ENCODE measurements around the gene VWA8. TPM values are rescaled to one million over a fixed set of nuclear protein-coding genes. Genes with fewer than 3 reads are reported as not detected.
"Not testable (repeated sequence)": the region's sequence is repeated elsewhere in the genome, so short reads cannot be mapped to it uniquely, and the experiment has no call there.

The VWA8 gene
- total RNA-seq, 1 experiment from 2014 or later: 7.3 TPM

DNA sequence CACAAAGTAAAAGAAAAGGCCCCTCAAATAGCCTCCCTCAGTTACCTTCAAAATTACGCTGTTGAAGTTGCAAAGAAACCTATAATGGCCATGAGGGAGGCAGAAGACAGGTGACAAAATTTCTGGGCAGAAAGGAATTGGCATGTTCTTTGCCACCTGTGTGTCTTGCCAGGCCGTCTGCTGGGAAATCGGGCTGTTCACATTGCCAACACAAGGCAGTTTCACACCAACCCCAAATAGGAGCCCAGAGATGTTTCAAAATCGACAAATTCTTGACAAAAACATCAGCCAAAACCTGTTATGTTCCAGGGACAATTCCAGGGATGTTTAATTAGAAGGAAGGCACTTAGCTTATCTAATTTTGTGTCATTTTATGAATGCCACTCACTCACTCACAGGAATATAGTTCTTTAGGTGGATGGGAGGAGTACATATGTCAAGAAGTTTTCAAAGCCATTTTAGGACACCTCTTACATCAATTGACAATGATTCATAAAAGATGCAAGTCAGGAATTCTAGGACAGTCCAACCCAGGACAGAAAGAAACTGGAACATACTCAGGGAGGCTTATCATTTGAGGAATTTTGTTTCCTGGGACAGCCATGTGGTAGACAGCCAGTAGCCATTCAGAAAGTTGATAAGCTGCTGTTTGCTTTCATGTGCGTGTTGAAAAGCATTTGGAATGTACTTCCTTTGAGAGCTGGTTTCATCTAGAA lies 339.0 kb downstream of the VWA8 start:
- DNase-seq (ENCODE audit: low read depth): no peak

DNA sequence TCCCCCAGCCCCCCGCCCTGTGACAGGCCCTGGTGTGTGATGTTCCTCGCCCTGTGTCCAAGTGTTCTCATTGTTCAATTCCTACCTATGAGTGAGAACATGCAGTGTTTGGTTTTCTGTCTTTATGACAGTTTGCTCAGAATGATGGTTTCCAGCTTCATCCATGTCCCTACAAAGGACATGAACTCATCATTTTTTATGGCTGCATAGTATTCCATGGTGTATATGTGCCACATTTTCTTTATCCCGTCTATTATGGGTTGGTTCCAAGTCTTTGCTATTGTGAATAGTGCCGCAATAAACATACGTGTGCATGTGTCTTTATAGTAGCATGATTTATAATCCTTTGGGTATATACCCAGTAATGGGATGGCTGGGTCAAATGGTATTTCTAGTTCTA lies 343.3 kb downstream of the VWA8 start:
- not testable (repeated sequence) for DNase-seq (ENCODE audit: low read depth)

DNA sequence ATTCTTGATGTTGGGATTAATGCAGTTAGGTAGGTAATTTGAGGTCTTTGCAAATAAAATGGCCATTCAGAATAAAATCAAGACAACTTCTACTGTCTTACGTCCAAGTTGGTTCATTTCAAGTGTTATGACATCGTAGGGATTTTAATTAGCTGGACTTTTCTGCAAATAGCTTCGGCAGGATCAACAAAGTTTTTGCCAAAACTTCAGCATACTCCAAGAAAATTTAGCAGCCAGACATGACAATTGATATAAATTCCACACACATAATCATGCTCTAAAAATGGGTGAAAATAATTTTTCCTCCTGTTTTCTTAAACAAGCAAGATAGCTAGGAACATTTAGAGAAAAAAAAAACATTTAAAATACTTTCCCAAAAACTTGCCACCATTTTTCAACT lies 344.8 kb downstream of the VWA8 start:
- DNase-seq (ENCODE audit: low read depth): no peak

DNA sequence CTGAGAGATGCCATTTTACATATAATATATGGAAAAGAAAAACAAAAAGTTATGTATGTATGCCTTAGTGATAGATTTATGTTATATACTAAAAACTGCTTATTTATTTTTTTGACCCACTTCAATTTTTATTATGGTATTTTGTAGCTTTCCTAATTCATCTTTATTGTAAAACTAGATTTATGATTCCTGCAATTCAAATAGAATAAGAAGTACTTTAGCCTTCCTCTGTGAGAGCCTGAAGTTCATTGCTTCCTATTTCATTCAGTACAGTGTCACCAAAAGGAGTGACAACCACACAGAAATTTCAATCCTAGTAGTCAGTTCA lies 345.4 kb downstream of the VWA8 start:
- no peak for DNase-seq (ENCODE audit: low read depth)

DNA sequence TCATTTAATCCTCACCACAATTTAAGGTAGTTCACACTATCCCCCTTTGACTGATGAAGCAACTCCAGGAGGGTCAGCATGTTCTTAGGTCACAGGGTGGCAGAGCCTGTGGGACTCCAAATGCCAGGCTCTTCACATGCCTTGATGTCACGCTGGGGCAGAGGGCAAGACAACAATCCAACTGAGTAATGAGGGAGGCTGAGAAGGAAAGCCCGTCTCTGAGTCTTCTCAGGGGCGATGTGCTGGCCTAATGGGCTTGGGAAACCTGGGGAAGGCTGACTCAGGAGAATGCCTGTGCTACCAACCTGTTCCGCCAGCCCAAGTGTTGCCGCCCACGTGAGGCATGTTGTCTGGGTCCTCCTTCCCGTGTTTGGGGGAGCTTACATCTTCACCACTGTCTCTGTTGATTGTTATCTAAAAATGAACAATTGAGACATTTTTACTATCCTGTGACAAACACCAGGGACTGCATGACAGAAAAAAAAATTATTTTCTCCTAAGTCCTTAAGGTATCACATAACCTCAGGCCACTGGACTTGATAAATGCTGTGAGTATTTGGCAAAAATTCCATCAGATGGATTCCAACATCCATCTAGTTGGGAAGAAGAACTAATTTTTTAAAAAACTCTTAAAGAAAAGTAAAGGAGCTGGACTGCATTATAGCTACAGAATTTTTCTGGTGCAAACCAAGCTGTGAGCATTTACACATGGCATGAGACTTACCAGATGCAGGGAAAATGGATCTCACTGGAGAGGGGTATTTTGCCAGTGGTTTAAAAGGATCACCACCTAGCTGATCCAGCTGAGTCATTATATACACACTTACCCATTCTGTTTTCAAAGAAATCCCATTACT lies 346.0 kb downstream of the VWA8 start:
- no peak for DNase-seq (ENCODE audit: low read depth)

DNA sequence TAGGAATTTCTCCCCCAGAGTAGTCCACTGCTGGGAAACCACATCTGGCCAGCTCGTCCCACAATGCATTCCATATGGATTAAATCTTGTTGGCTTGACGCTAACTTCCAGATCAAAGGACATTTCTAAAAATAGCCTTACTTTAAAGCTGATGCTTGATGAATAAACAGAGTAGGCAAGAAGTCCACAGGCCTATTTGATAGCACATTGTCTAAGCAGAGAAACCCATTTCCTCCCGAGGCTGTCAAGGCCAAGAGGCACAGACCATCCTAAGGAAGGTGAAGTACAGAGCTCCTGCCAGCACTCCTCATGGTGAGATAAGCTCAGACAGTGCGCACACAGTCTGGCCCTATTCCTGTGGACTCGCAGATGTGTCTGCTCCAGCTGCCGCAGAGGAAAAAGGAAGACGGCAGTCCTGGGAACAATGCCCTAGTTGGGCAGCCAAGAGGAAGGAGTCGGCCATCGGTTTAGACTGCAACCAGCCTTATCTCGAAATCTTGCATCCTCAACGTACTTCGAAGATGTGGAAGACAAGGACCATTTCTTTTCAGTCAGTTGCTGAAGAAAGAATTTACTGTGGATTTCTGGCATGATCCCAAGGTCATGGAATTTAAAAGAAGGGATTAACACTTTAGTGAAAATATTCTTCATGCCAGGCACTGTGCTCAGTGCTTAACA lies 346.8 kb downstream of the VWA8 start:
- DNase-seq (ENCODE audit: low read depth): peak; percentile 35

DNA sequence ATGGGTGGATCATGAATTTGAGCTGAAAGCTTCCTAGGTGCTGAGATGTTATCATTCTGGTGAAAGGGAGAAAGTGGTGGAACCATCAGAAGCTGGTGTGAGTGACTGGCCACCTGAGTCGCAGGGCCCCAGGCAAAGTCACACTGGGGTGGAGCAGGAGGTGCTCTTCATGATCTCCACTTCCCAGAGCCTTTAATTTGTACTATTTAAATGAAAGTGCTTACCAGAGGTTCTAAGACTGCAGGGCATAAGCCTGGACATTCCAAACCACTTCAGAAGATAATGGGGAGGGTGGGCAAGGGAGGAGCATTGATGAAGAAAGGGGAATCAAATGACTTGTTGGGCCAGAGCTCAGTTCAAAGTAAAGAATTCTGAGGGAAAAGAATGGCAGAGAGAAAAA lies 347.4 kb downstream of the VWA8 start:
- DNase-seq (ENCODE audit: low read depth): no peak

DNA sequence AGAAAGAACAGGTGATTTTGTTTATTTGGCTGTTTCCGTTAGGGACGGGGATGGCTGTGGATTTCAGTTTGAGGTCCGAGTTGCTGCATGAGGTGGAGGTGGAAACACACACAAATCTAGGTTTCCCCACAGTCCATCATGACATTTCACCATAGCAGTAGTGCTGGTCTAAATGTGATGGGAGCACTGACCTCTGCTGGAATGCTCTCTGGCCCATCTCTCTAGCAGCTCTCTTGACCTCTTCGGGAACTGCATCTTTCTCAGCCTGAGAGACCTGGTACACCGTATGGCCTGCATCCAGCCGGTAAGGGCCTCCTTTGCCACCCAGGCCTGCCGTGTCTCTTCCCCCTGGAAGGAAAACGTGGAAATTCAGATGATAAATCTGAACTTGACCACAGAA lies 349.5 kb downstream of the VWA8 start:
- no peak for DNase-seq (ENCODE audit: low read depth)

DNA sequence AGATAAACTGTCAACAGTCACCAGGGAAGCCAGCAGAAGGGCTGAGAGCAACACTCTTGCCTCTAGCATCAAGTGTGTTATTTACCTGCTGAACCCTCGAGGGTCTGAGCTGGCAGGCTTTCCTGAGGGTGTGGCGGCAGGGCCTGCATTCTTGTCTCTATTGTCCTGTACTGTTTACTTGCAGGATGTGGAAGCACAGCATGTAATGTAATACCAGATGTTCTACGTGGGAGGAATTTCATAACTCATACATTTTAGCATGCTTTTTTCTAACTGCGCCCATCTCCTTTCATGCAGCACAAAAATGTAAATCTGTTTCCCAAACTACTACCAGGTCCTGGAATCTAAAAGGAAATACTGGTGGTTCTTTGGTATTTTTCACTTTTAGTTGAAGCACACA lies 350.5 kb downstream of the VWA8 start:
- peak; percentile 59 for DNase-seq (ENCODE audit: low read depth)

DNA sequence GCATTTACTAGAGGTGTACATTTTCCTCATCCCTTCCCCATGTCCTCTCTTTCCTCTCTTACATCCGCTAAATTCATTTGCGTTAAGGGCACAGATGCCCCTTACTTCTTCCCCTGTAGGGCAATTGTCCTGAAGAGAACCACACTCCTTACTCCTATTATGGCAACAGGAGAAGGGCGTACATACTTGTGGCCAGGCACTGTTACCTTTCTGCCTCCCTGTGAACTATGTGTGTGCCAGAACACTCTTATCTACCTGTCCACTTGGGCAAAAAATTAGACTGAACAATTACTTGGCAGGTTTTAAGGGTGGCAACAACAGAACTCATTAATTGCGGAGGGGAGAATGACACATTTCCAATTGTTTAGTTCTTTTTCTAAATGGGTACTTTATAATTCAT lies 351.1 kb downstream of the VWA8 start:
- DNase-seq (ENCODE audit: low read depth): no peak

DNA sequence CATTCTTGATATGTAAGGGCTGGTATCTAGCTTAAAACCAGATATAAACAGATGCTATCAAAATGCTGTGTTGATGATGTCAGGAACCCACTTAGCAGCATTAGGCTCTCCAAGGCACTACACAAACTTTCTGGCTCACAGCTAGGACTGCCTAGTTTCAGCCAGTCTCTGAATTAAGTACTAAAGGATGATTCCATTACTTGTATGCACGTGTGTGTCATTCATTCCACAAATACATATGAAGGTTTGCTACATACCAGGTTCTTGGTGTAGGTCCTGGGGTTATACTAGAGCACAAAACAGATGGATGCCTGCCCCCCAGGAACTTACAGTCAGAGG lies 352.1 kb downstream of the VWA8 start:
- no peak for DNase-seq (ENCODE audit: low read depth)

DNA sequence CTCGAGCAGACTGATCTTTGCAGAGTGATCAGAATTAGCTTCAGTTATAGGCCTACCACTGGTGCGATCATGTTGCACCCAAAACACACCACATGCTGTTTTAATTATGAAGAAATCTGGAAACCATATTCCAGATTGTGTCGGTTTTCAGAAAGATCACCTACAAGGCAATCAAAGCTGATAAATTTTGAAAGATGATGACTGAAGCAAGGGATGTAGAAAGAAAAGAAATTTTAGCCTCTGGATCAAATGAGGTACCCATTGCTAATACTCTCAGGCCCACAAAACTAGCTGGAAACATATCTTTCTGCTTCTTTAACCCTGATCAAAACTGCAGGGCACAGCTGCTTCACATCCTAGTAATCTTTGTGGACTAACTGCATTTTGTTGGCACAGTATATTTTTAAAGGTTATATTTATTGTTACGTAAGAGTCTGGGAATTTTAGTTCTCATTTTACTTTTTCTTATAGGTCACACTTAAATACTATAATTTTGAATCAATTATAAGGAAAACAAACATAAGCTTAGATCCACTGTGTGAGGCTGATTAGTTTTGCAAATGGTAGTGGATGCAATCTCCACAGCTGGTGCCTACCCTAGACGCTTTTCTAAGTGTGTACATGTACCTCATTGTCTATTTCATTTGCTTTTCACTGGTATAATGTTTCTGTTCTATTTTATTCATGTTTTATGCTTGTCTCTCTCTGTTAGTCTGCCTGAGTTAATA lies 352.6 kb downstream of the VWA8 start:
- no peak for DNase-seq (ENCODE audit: low read depth)

DNA sequence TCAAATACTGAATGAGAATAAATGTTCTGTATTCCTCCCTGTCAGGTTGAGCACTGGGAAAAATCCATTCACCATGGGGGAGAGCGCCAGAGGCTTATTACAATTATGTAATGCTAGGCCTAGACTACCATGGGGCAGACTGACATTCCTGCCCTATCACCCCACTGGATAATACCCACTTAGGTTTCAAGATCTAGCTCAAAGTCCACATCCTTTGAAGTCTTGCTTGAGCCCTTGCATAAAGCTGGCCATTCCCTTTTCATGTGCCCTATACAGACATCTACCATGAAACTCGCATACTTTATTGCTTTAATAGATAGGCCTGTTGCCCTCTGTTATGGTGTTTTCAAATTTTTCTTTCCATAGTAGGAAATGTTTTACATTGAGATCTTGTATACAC lies 354.3 kb downstream of the VWA8 start:
- no peak for DNase-seq (ENCODE audit: low read depth)

DNA sequence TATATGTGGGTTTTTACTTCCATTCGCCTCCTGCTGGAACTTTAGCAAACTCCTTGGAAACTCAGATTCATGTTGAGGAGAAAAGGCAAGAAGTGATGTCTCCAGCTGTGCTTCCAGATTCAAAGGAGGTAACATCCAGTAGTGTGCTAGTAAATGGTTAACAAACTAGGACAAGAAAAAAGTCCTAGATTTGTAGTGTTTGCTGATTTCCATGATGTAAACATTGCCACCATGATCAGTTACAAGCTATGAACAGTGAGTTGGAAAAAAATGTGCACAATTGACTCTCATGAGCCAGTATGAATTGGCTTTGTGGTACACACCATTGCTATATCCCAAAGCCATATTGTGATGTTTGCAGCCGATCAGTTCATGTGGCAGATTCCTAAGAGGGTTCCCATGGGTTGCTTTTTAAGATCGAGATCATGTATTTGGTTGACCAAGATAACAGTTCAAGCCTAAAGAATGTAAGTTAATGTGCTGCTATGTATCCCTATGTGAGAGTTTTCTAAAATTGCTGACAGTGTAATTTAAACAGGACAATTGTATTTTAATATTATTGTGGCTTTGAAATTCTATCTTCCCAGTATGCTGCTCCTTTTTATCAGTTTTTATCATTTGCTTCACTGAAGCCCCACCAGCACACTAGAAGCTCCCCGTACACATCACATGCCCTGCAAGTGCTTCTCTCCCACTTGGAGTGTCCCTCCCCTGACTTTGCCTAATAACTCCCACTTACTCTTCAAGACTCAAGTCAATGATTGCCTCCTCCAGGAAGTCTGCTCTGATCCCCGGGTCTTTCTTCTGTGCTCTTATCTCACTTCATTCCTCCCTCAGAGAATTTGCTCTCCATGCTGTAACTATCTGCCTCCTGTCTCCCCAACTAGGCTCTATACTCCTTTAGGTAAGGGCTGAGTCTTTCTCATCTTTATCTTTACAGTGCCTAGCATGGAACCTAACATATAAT lies 355.3 kb downstream of the VWA8 start:
- no peak for DNase-seq (ENCODE audit: low read depth)

DNA sequence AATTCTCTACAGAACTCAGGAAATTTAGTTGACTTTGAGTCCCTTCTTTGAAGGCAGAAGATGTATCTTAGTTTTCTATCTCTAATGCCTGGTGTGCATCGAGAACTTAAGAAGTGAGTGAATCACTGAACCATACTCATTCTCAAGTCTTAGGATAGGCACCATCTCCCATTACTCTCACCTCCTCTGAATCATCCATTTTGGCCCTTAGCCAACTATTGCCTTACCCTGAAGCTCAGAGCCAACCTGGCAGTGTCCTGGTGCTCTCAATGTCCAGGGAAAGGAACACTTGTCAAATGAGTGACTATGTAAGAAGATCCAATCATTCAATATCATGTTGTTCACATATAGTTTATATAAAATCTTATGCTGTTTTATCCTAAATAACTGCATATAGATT lies 357.0 kb downstream of the VWA8 start:
- peak; percentile 88 for DNase-seq (ENCODE audit: low read depth)

DNA sequence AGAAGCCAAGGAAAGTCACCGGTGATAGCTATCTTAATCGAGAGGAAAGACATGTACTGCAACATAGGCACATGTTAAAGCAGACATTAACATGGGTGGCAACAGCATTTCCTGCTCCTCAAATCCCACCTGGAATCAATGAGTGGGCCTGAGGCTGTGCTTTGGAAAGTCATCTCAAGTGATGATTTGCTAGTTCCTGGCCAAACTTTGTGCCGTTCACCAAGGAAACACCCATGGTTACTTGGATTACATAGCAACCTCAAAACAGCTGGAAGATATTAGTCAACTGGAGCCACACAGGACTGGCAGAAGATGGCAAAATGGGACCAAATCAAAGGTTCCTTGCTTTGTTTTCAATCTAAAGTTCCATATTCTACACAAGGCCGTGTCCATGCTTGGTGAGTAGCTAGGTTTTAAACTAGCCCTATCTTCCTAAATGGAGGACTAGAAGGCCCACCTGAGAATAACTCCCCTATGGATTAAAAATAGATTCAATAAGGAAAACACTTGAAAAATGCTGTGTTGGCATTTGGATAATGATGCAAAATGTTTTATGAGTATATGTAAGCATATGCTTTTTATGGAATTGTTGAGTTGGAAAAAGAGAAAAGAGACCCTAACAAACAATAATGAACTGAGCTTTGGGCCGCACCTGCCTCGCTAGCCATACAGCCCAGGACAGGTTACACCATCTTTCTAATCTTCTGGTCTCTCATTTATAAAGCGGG lies 359.0 kb downstream of the VWA8 start:
- DNase-seq (ENCODE audit: low read depth): peak; percentile 22

DNA sequence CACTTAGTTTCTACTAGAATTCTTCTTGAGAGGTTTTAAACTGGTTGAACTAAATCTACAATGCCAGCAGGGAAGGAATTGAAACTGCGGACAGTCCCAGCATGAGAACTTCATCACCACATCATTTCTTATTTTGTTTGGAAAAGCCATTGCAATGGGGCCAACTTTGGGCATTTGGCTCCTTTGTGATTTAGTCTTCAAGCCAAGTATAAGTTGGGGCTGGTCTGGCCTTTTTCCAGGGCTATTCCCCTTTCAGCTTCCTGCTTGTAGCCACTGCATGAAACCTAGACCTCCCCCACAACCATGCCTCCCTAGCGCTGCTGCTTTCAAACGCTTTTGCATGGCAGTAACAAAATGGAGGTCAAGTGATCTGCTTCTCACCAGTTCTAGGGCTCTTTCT lies 361.3 kb downstream of the VWA8 start:
- no peak for DNase-seq (ENCODE audit: low read depth)

DNA sequence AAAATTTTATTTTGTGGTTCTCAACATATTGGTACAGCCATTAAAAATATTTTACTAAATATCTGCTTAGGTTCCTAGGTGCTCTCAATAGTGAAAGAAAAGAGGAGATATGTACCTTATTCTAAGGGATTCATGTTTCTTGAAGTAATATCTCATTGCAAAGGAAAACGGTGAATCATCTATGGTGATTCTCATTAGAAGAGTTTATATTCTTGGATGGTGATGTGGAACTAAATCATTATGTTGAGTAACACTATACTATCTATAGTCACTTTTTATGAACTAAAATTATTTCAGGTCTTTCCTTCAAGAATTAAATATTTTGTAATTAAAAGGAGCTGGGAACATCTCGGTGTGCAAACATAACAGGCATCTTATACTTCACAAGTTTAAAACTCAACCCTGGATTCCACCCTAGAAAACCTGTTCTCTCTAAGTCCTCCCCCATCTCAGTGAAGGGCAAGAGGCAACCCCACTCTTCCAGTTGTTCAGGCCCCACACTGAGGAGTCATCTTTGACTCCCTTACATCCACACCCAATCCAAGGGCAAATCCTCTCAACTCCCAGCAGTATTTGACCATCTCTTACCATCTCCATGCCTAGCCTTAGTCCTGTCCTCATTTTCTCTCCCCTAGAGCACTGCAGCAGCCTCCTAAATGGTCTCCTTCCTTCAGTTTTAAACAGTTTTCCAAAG lies 363.4 kb downstream of the VWA8 start:
- no peak for DNase-seq (ENCODE audit: low read depth)

DNA sequence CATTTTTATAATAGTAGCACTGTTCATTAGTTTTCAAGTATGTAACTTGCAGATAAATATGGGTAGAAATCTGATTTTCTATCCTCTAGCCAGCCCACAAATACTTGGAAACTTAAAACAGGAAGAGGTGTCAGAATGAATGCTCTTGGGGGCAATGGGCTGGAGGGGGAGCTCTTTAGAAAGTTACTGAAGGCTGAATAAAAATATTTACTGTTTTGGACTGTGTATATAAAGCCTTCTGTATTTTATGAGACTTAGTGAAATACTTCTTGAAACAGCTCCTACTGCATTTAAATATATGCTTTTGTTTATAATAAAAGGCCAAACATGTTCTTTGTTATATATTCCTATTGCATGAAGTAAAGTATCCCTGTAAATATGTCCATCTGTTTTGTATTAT lies 364.7 kb downstream of the VWA8 start:
- DNase-seq (ENCODE audit: low read depth): no peak

Measured in HT1080 (cell line).